SK-N-SH (cell line): ENCODE data around the gene SMNDC1. TPM values are rescaled to one million over a fixed set of nuclear protein-coding genes. Genes with fewer than 3 reads are reported as not detected.

Experiments
- CTCF ChIA-PET: fragments of 300-600, 350-600 bp; formaldehyde crosslinking; extraction: SDS; loops from one replicate; lab custom pipeline; 2021; lab: Yijun Ruan, JAX
- POLR2A ChIA-PET: fragments of 350-600 bp; sonication (Branson Sonifier 250); formaldehyde crosslinking; extraction: SDS; loops from one replicate; lab custom pipeline; 2020; ENCODE audit warnings: antibody characterized with exemption, inconsistent platforms; lab: Yijun Ruan, JAX
- DNase-seq: peaks from one replicate; pipeline ENCODE4 v3.0.0; 2012
- H2AFZ ChIP-seq: fragments of 200-600 bp; sonication (generic); 2 replicates; pipeline ENCODE4 v1.8.1; 2016; ENCODE audit warnings: antibody characterized with exemption, mild to moderate bottlenecking, low read depth
- H3F3A ChIP-seq: fragments of 200-600 bp; sonication (generic); replicated peaks from 2 replicates; pipeline ENCODE3; 2016; ENCODE audit warnings: antibody characterized with exemption, mild to moderate bottlenecking; ENCODE audit not compliant: insufficient read depth
- H3K27ac ChIP-seq, 2 experiments: fragments of 200-500 bp in 1 of 2; fragments of 200-600 bp in 1 of 2; sonication (Bioruptor generic) in 1 of 2; sonication (generic), shearing (Covaris generic) in 1 of 2; 2 replicates each; pipeline versions ENCODE4 v1.5.1 to v1.6.1; 2014 to 2016; ENCODE audit warnings: low read depth in 2 of 2, inconsistent platforms in 1 of 2, low read length in 1 of 2, mild to moderate bottlenecking in 1 of 2, mixed read lengths in 1 of 2
- H3K27me3 ChIP-seq: fragments of 200-600 bp; sonication (generic), shearing (Covaris generic); 2 replicates; pipeline ENCODE4 v1.6.1; 2016; ENCODE audit warnings: mixed run types; ENCODE audit not compliant: insufficient read depth
- H3K36me3 ChIP-seq, 2 experiments: fragments of 200-500 bp in 1 of 2; fragments of 200-600 bp in 1 of 2; sonication (Bioruptor generic) in 1 of 2; sonication (generic) in 1 of 2; replicated peaks in 1 of 2; 2 replicates each; pipeline versions ENCODE3 to v1.5.1; 2014 to 2016; ENCODE audit warnings: low read length in 1 of 2, mild to moderate bottlenecking in 1 of 2; ENCODE audit not compliant: insufficient read depth in 2 of 2, control insufficient read depth in 1 of 2
- H3K4me1 ChIP-seq, 2 experiments: fragments of 200-500 bp in 1 of 2; fragments of 200-600 bp in 1 of 2; sonication (Bioruptor generic) in 1 of 2; sonication (generic), shearing (Covaris generic) in 1 of 2; 2 replicates each; pipeline versions ENCODE4 v1.5.1 to v1.6.1; 2014 to 2016; ENCODE audit warnings: low read depth in 1 of 2, low read length in 1 of 2, mixed run types in 1 of 2; ENCODE audit not compliant: insufficient read depth in 2 of 2, control insufficient read depth in 1 of 2
- H3K4me2 ChIP-seq: fragments of 200-600 bp; sonication (generic), shearing (Covaris generic); 2 replicates; pipeline ENCODE4 v1.6.1; 2017; ENCODE audit warnings: mixed run types
- H3K4me3 ChIP-seq, 2 experiments: fragments of 200-500 bp in 1 of 2; fragments of 200-600 bp in 1 of 2; sonication (Bioruptor generic) in 1 of 2; sonication (generic), shearing (Covaris generic) in 1 of 2; 2 replicates each; pipeline versions ENCODE4 v1.5.1 to v1.8.1; 2014 to 2016; ENCODE audit warnings: low read depth in 2 of 2, inconsistent platforms in 1 of 2, low read length in 1 of 2, mild to moderate bottlenecking in 1 of 2, mixed read lengths in 1 of 2, moderate library complexity in 1 of 2
- H3K79me2 ChIP-seq: fragments of 200-600 bp; sonication (generic); 2 replicates; pipeline ENCODE4 v1.8.1; 2017; ENCODE audit warnings: mild to moderate bottlenecking; ENCODE audit not compliant: insufficient read depth
- H3K9ac ChIP-seq: fragments of 200-600 bp; sonication (generic); 2 replicates; pipeline ENCODE4 v1.6.1; 2017; ENCODE audit warnings: mixed run types
- H3K9me2 ChIP-seq: fragments of 200-600 bp; sonication (generic); 2 replicates; pipeline ENCODE4 v1.6.1; 2017; ENCODE audit warnings: mixed run types
- H3K9me3 ChIP-seq: fragments of 200-600 bp; sonication (generic); 2 replicates; pipeline ENCODE4 v1.6.1; 2017; ENCODE audit warnings: mixed run types, mild to moderate bottlenecking, moderate library complexity
- H4K20me1 ChIP-seq: fragments of 200-600 bp; sonication (generic); 2 replicates; pipeline ENCODE4 v1.6.1; 2017; ENCODE audit warnings: mild to moderate bottlenecking, mixed run types; ENCODE audit not compliant: insufficient read depth
- ELF1 ChIP-seq: IDR thresholded peaks from 2 replicates; pipeline ENCODE4 v1.4.0; 2012
- FOSL2 ChIP-seq: IDR thresholded peaks from 2 replicates; pipeline ENCODE4 v1.4.0; 2012; ENCODE audit warnings: low read depth, mild to moderate bottlenecking, moderate library complexity, borderline replicate concordance
- FOXM1 ChIP-seq: IDR thresholded peaks from 2 replicates; pipeline ENCODE4 v1.4.0; 2012; ENCODE audit warnings: low read depth, mild to moderate bottlenecking
- JUND ChIP-seq: IDR thresholded peaks from 2 replicates; pipeline ENCODE4 v1.4.0; 2012
- NFIC ChIP-seq: IDR thresholded peaks from 2 replicates; pipeline ENCODE4 v1.4.0; 2012; ENCODE audit warnings: borderline replicate concordance
- RCOR1 ChIP-seq: fragments of 150-350 bp; IDR thresholded peaks from 2 replicates; pipeline ENCODE4 v1.6.1; 2017; ENCODE audit warnings: antibody characterized with exemption, low read length
- RFX5 ChIP-seq: IDR thresholded peaks from 2 replicates; pipeline ENCODE4 v1.6.1; 2012; ENCODE audit warnings: mild to moderate bottlenecking, improper control_type of control experiment, low read length
- RXRA ChIP-seq: IDR thresholded peaks from 2 replicates; pipeline ENCODE4 v1.4.0; 2012; ENCODE audit warnings: low read depth, mild to moderate bottlenecking, borderline replicate concordance
- SMC3 ChIP-seq: IDR thresholded peaks from 2 replicates; pipeline ENCODE4 v1.6.1; 2012; ENCODE audit warnings: low read depth, low read length, improper control_type of control experiment
- TAF1 ChIP-seq: IDR thresholded peaks from 2 replicates; pipeline ENCODE4 v1.6.1; 2012; ENCODE audit warnings: low read depth, mild to moderate bottlenecking, low read length, moderate library complexity, borderline replicate concordance
- YY1 ChIP-seq: IDR thresholded peaks from 2 replicates; pipeline ENCODE4 v1.4.0; 2012; ENCODE audit warnings: low read depth, mild to moderate bottlenecking
- WGBS: methylation state at CpG from one replicate; pipeline ENCODE4 v1.1.6; 2017; ENCODE audit warnings: low lambda C conversion rate; 5-methylcytosine and 5-hydroxymethylcytosine counted together
- polyA plus RNA-seq, 3 experiments: library from polyadenylated mRNA; depleted of rRNA; stranded (reverse); fragments of >200 nt; gene quantifications; 2 replicates each; pipeline ENCODE4 v1.2.3, GENCODE V29; 2012
- TF ChIP-seq, protein P1 (sequence below): IDR thresholded peaks from 2 replicates; pipeline ENCODE4; 2012
- TF ChIP-seq, protein P2 (sequence below): IDR thresholded peaks from 2 replicates; pipeline ENCODE4 v1.4.0; 2012; ENCODE audit warnings: low read depth
- TF ChIP-seq, protein P3 (sequence below): IDR thresholded peaks from 2 replicates; pipeline ENCODE4 v1.6.1; 2012; ENCODE audit warnings: mild to moderate bottlenecking, low read depth, low read length, moderate library complexity

Gene SMNDC1
- polyA plus RNA-seq, 1 of the 3 experiments (the other 2 are of a cell fraction), result 13.3 TPM

DNA sequence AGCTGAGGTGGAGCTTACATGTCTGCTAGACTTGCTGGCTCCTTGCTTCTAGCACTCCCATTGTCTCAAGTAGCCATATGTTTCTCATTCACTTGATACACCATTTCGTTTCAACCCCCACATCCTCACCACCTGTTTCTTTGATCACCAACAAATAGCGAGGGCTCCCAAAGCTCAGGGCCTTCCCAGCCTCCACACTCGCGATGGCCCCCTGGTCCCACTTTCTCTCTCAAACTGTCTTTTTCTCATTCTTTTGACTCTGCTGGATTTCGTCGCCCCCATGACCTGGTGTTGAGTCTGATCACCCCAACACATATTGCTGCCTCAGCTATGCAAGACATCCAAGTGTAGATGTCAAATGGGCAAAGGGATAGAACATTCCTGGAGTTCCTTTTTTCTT is 26.0 kb upstream of the SMNDC1 start:
- no peak for TF ChIP-seq NFIC
- TF ChIP-seq, protein P1, sequence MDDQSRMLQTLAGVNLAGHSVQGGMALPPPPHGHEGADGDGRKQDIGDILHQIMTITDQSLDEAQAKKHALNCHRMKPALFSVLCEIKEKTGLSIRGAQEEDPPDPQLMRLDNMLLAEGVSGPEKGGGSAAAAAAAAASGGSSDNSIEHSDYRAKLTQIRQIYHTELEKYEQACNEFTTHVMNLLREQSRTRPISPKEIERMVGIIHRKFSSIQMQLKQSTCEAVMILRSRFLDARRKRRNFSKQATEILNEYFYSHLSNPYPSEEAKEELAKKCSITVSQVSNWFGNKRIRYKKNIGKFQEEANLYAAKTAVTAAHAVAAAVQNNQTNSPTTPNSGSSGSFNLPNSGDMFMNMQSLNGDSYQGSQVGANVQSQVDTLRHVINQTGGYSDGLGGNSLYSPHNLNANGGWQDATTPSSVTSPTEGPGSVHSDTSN, result no peak
- TF ChIP-seq SMC3, result no peak
- no peak for TF ChIP-seq RCOR1
- no peak for TF ChIP-seq JUND
- Histone ChIP-seq H3K4me3 (no peak overlapping the region), H3K4me2 (no peak overlapping the region), H3K36me3 (no peaks in the 10 kb centered on the region), H3K9ac (no peak overlapping the region), H2AFZ (no peak overlapping the region), H3K79me2 (no peaks in the 10 kb centered on the region), H3F3A (peaks cover 27% of the 10 kb centered on the region), H3K9me2 (no peaks in the 10 kb centered on the region), H3K9me3 (peaks cover 7% of the 10 kb centered on the region), H4K20me1 (no peaks in the 10 kb centered on the region), H3K27ac (no peak overlapping the region), H3K27me3 (no peaks in the 10 kb centered on the region), H3K4me1 (peaks cover 0 to 12% of the 10 kb centered on the region in 2 experiments; a peak in 2 of 4 replicates)
- ChIA-PET POLR2A (no interaction called here), CTCF (no interaction called here)
- DNase-seq, result no peak
- WGBS, result 61% methylated on average over 6 of the region's 6 CpGs

DNA sequence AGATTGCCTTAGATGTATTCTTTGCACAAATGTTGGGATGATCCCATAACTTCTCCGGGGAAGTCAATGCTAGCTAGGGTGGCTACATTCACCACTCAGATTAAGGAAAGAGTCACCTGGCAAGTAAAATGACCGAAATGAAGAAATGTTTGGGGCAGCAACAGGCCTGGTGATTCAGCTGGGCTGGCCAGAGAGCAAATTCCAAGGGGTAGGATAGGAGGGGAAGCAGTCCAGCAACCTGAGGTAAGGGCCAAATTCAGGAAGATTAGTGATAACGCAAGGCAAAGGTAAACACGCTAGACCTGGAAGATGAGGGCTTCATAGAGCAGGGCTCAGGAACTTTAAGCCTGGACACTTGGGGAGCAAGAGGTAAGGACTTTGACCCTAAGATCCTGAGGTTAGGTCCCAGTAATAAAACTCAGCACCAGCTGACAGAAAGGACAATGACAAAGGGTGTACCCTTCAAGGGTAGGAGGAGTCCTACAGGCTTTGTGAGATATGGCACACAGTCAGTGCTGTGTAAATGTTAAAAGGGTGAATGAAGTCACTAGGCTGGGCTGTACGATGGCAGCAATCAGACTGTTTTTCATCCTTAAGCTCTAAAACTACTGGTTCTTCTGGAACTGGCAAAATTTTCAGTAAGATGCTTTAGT is 22.7 kb upstream of the SMNDC1 start:
- Histone ChIP-seq H4K20me1 (no peaks in the 10 kb centered on the region), H3K9me3 (peaks cover 7% of the 10 kb centered on the region), H3K4me3 (no peak overlapping the region), H3F3A (peaks cover 48% of the 10 kb centered on the region), H3K27me3 (no peaks in the 10 kb centered on the region), H3K27ac (peak overlapping the region in 1 of 2 experiments; percentile 83; a peak in 2 of 4 replicates), H3K4me2 (peak overlapping the region; percentile 44), H3K36me3 (no peaks in the 10 kb centered on the region), H2AFZ (no peak overlapping the region), H3K9me2 (no peaks in the 10 kb centered on the region), H3K79me2 (no peaks in the 10 kb centered on the region), H3K9ac (peak overlapping the region; percentile 44; the same call in 1 of the 2 replicates), H3K4me1 (peaks cover 0 to 26% of the 10 kb centered on the region in 2 experiments; a peak in 3 of 4 replicates)
- no peak for DNase-seq
- 73% methylated on average over 5 of the region's 5 CpGs for WGBS
- TF ChIP-seq NFIC, result 0 out of 2 replicates have a peak, but pooled peaks have one; percentile 6
- TF ChIP-seq ELF1, result no peak
- CTCF ChIA-PET, result interaction anchor here (0.8 to 1.4 kb wide), 4 partner anchors 20 to 219 kb away, joined by 3 to 5 read pairs (median 3); no protein-coding TSS in a partner anchor
- POLR2A ChIA-PET, result no interaction called here

DNA sequence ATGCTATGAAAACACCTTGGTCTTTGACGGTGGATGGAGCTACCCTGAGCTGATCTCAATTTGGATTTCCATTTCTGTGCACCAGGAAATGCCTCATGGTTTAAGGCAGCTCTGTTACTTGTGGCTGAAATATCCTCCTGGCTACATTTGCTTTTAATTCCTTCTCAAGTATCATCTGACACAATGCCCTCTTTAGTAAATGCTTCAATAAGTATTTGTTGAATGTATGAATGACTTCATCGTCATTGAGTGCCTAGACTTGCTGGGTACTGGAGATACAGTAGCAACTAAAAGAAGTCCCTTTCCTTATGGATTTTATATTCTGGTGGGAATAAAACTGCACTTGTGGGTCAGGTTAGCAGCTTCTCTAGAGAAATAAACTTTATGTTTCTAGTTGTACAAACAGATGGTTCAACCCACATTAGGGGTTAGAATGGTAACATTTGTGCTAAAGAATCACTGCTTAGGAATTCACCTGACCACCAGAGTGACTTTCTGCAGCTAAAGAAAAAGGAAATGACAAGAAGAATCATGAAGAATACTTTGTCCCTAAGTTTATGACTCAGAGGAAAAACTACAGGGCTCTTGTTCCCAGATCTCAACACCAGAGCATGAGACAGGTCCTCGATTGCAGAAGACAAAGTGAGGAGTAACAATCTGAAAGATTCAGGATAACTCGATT is 21.8 kb upstream of the SMNDC1 start:
- H3K9me2 ChIP-seq, result no peaks in the 10 kb centered on the region
- DNase-seq, result no peak
- 10% methylated on average over 4 of the region's 4 CpGs for WGBS
- CTCF ChIA-PET, result interaction anchor here (1.2 to 1.4 kb wide), 3 partner anchors 19 to 220 kb away, joined by 3 read pairs; no protein-coding TSS in a partner anchor
- peak overlapping the region; percentile 36 to 83; a peak in 3 of 4 replicates for H3K27ac ChIP-seq
- H3K27me3 ChIP-seq, result no peaks in the 10 kb centered on the region
- H3K9me3 ChIP-seq, result peaks cover 7% of the 10 kb centered on the region
- H2AFZ ChIP-seq, result no peak overlapping the region
- POLR2A ChIA-PET, result no interaction called here
- H3K36me3 ChIP-seq, result no peaks in the 10 kb centered on the region
- peak overlapping the region in 1 of 2 experiments; percentile 14; a peak in 1 of 4 replicates for H3K4me3 ChIP-seq
- peak overlapping the region; percentile 44 for H3K4me2 ChIP-seq
- peaks cover 48% of the 10 kb centered on the region for H3F3A ChIP-seq
- H4K20me1 ChIP-seq, result no peaks in the 10 kb centered on the region
- H3K4me1 ChIP-seq, result peaks cover 0 to 26% of the 10 kb centered on the region in 2 experiments; a peak in 3 of 4 replicates
- peak overlapping the region; percentile 48 for H3K9ac ChIP-seq
- H3K79me2 ChIP-seq, result no peaks in the 10 kb centered on the region
- TF ChIP-seq RFX5, result no peak
- TF ChIP-seq JUND, result peak; percentile 72
- TF ChIP-seq RXRA, result peak; percentile 38; the same call in 1 of the 2 replicates
- TF ChIP-seq, protein P1, result peak; percentile 79
- TF ChIP-seq FOXM1, result no peak
- TF ChIP-seq, protein P2, sequence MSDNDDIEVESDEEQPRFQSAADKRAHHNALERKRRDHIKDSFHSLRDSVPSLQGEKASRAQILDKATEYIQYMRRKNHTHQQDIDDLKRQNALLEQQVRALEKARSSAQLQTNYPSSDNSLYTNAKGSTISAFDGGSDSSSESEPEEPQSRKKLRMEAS, result peak; percentile 47
- TF ChIP-seq, protein P3, sequence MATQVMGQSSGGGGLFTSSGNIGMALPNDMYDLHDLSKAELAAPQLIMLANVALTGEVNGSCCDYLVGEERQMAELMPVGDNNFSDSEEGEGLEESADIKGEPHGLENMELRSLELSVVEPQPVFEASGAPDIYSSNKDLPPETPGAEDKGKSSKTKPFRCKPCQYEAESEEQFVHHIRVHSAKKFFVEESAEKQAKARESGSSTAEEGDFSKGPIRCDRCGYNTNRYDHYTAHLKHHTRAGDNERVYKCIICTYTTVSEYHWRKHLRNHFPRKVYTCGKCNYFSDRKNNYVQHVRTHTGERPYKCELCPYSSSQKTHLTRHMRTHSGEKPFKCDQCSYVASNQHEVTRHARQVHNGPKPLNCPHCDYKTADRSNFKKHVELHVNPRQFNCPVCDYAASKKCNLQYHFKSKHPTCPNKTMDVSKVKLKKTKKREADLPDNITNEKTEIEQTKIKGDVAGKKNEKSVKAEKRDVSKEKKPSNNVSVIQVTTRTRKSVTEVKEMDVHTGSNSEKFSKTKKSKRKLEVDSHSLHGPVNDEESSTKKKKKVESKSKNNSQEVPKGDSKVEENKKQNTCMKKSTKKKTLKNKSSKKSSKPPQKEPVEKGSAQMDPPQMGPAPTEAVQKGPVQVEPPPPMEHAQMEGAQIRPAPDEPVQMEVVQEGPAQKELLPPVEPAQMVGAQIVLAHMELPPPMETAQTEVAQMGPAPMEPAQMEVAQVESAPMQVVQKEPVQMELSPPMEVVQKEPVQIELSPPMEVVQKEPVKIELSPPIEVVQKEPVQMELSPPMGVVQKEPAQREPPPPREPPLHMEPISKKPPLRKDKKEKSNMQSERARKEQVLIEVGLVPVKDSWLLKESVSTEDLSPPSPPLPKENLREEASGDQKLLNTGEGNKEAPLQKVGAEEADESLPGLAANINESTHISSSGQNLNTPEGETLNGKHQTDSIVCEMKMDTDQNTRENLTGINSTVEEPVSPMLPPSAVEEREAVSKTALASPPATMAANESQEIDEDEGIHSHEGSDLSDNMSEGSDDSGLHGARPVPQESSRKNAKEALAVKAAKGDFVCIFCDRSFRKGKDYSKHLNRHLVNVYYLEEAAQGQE, result no peak
- TF ChIP-seq TAF1, result no peak
- TF ChIP-seq FOSL2, result peak; percentile 73; the same call in 1 of the 2 replicates
- TF ChIP-seq YY1, result no peak
